Fibroblast of lung (primary cell): ENCODE measurements around the gene IL23A. TPM values are rescaled to one million over a fixed set of nuclear protein-coding genes. Genes with fewer than 3 reads are reported as not detected.
A peak's percentile ranks its signal among the peaks of the same experiment; 100 is the strongest.

ENCODE experiments used
- DNase-seq, 2 donors: peaks; one replicate each; pipeline versions ENCODE4 v3.0.0 to v3.0.0-alpha.2; 2010; ENCODE audit warnings: low read depth in 2 of 2
- H2AFZ ChIP-seq: 2 replicates; pipeline ENCODE4 v1.5.1; 2012; ENCODE audit warnings: low read length, control low read depth, inconsistent platforms
- H3K27ac ChIP-seq: 2 replicates; pipeline ENCODE4 v1.5.1; 2011; ENCODE audit warnings: low read length, control low read depth; ENCODE audit not compliant: insufficient read depth
- H3K27me3 ChIP-seq: 2 replicates; pipeline ENCODE4 v1.5.1; 2011; ENCODE audit warnings: mild to moderate bottlenecking, low read length; ENCODE audit not compliant: control insufficient read depth, insufficient read depth
- H3K36me3 ChIP-seq: 2 replicates; pipeline ENCODE4 v1.5.1; 2011; ENCODE audit warnings: low read length; ENCODE audit not compliant: control insufficient read depth, insufficient read depth
- H3K4me1 ChIP-seq: 2 replicates; pipeline ENCODE4 v1.5.1; 2011; ENCODE audit warnings: low read length; ENCODE audit not compliant: control insufficient read depth, insufficient read depth; ENCODE audit errors: extremely low read depth
- H3K4me2 ChIP-seq: 2 replicates; pipeline ENCODE4 v1.5.1; 2011; ENCODE audit warnings: low read length, control low read depth; ENCODE audit not compliant: insufficient read depth; ENCODE audit errors: extremely low read depth
- H3K4me3 ChIP-seq, 4 experiments: fragments of 200-600 bp in 1 of 4; sonication (generic) in 1 of 4; replicated peaks in 1 of 4; 2 replicates each; pipeline ENCODE4 v1.5.1; 2011 to 2016; ENCODE audit warnings: low read length in 4 of 4, low read depth in 3 of 4, mild to moderate bottlenecking in 3 of 4, control low read depth in 2 of 4, inconsistent platforms in 1 of 4, mixed read lengths in 1 of 4; ENCODE audit not compliant: insufficient read depth in 1 of 4; ENCODE audit errors: control extremely low read depth in 1 of 4
- H3K79me2 ChIP-seq: 2 replicates; pipeline ENCODE4 v1.5.1; 2012; ENCODE audit warnings: mild to moderate bottlenecking, low read length, inconsistent platforms; ENCODE audit not compliant: control insufficient read depth, insufficient read depth
- H3K9ac ChIP-seq: 2 replicates; pipeline ENCODE4 v1.5.1; 2011; ENCODE audit warnings: mild to moderate bottlenecking, low read length, control low read depth; ENCODE audit not compliant: insufficient read depth
- H3K9me3 ChIP-seq: 2 replicates; pipeline ENCODE4 v1.5.1; 2012; ENCODE audit warnings: low read depth, low read length; ENCODE audit not compliant: control insufficient read depth, insufficient read depth
- H4K20me1 ChIP-seq: 2 replicates; pipeline ENCODE4 v1.5.1; 2011; ENCODE audit warnings: low read length; ENCODE audit not compliant: control insufficient read depth, insufficient read depth; ENCODE audit errors: extremely low read depth
- EZH2 ChIP-seq: IDR thresholded peaks from 2 replicates; pipeline ENCODE4 v1.5.1; 2012; ENCODE audit warnings: low read length, control low read depth, mild to moderate bottlenecking; ENCODE audit errors: missing control alignments
- polyA plus RNA-seq, 2 donors: library from polyadenylated mRNA; depleted of rRNA in 1 of 2; stranded (reverse) in 1 of 2; unstranded in 1 of 2; fragments of >200 nt; gene quantifications; 2 replicates each; pipeline ENCODE4 v1.2.1, GENCODE V29; 2011 to 2012; ENCODE audit warnings: missing spikeins in 1 of 2
- total RNA-seq: library from RNA; depleted of rRNA; stranded (reverse); fragments of >200 nt; gene quantifications from 2 replicates; pipeline ENCODE4 v1.2.1, GENCODE V29; 2014
- TF ChIP-seq, protein P1 (sequence below), 2 donors: IDR thresholded peaks in 1 of 2; conservative IDR thresholded peaks in 1 of 2; 1 replicate in 1 of 2; 2 replicates in 1 of 2; pipeline ENCODE4 v1.5.1; 2011 to 2012; ENCODE audit warnings: low read length in 2 of 2, control low read depth in 1 of 2, inconsistent platforms in 1 of 2, low read depth in 1 of 2, mild to moderate bottlenecking in 1 of 2

IL23A gene
- total and polyA plus RNA-seq, 2 donors (not counting 1 experiment from before 2014, with no cell fraction given), result 0.17 TPM; not detected in 1

DNA sequence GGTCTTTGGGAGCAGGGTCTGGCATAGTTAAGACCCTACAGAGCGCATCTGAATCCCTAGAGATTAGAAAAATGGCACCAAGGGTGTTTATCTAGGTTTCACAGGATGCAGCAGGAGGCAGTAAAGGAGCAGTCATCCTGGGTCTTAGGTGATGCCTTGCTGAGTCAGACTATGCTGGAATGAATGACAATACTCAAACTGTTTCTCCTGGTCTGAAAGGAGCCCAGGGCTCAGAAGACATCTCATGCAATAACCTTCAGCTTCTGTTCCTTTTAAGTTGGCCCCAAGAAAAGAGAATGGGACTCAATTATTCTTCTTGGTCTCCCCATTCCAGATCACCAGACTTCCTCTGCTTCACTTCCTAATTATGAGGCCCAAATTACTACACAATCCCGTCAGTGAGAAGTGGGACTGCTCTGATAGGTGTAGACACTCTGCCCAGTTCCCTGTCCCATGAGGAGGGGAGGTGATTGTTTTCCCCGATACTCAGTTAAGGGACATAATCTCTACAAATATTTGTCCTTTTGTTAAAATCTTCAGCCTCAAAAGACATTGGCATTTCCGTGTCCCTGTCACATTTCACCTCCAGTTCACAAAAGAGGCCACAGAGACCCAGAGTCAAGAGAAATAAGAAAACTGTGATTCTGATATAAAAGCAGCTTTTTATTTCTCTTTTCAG is 38.8 kb downstream of the IL23A start:
- Histone ChIP-seq H3K4me3 (no peak overlapping the region), H3K9me3 (no peaks in the 10 kb centered on the region), H3K4me2 (no peak overlapping the region), H3K79me2 (no peaks in the 10 kb centered on the region), H3K27ac (no peak overlapping the region), H3K4me1 (no peaks in the 10 kb centered on the region), H2AFZ (no peak overlapping the region), H4K20me1 (no peaks in the 10 kb centered on the region), H3K36me3 (no peaks in the 10 kb centered on the region), H3K27me3 (no peaks in the 10 kb centered on the region), H3K9ac (no peak overlapping the region)
- DNase-seq, result peak in 1 of 2 donors; percentile 4
- TF ChIP-seq EZH2, result no peak
- TF ChIP-seq, protein P1, sequence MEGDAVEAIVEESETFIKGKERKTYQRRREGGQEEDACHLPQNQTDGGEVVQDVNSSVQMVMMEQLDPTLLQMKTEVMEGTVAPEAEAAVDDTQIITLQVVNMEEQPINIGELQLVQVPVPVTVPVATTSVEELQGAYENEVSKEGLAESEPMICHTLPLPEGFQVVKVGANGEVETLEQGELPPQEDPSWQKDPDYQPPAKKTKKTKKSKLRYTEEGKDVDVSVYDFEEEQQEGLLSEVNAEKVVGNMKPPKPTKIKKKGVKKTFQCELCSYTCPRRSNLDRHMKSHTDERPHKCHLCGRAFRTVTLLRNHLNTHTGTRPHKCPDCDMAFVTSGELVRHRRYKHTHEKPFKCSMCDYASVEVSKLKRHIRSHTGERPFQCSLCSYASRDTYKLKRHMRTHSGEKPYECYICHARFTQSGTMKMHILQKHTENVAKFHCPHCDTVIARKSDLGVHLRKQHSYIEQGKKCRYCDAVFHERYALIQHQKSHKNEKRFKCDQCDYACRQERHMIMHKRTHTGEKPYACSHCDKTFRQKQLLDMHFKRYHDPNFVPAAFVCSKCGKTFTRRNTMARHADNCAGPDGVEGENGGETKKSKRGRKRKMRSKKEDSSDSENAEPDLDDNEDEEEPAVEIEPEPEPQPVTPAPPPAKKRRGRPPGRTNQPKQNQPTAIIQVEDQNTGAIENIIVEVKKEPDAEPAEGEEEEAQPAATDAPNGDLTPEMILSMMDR (conservative IDR thresholded peaks at IDR 0.05 in 1 of 2, IDR thresholded peaks at IDR 0.05 in 1 of 2; ENCODE audit: low read depth in 1 of 2, low read length in 2 of 2), result no peak

DNA sequence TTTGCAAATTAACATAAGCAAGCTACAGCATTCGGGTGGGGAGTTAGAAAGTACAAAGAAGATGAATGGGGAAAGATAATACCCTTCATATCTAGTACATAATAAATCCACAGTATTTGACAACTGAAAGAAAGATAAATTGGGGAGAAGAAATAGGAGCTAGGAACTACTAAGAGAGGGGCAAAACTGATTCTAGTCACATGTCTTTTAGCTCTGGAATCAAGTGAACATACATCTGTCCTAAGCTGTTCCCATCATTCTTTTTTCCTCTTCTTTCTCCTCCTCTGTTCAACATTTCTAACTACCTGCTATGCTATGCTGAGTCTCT is 39.3 kb downstream of the IL23A start:
- no peak for TF ChIP-seq EZH2
- TF ChIP-seq, protein P1 (conservative IDR thresholded peaks at IDR 0.05 in 1 of 2, IDR thresholded peaks at IDR 0.05 in 1 of 2; ENCODE audit: low read depth in 1 of 2, low read length in 2 of 2), result no peak
- Histone ChIP-seq H2AFZ (no peak overlapping the region), H3K36me3 (no peaks in the 10 kb centered on the region), H3K27ac (no peak overlapping the region), H3K27me3 (no peaks in the 10 kb centered on the region), H3K9me3 (no peaks in the 10 kb centered on the region), H4K20me1 (no peaks in the 10 kb centered on the region), H3K4me2 (no peak overlapping the region), H3K4me1 (no peaks in the 10 kb centered on the region), H3K9ac (no peak overlapping the region), H3K79me2 (no peaks in the 10 kb centered on the region), H3K4me3 (no peak overlapping the region)
- DNase-seq, result no peak

DNA sequence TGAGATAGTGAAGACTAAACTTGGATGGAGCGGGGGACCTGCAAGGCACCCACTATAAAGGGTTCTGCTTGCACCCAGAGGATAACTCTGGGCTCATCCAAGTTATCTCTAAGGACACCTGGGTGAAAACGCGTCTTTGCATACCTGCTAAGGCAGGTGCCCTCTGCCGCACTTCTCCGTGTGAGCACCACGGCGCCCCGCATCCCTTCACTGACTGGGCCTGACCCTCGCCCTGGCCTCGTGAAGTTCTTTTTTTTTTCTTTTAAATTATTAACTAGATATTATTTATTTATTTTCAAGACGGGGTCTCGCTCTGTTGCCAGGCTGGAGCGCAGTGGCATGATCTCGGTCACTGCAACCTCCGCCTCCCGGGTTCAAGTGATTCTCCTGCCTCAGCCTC is 43.9 kb downstream of the IL23A start:
- peaks cover 2% of the 10 kb centered on the region for H3K4me1 ChIP-seq
- no peak for DNase-seq
- no peaks in the 10 kb centered on the region for H4K20me1 ChIP-seq
- no peaks in the 10 kb centered on the region for H3K27me3 ChIP-seq
- no peak overlapping the region for H3K9ac ChIP-seq
- H3K79me2 ChIP-seq, result no peaks in the 10 kb centered on the region
- no peak overlapping the region for H2AFZ ChIP-seq
- H3K4me2 ChIP-seq, result no peak overlapping the region
- TF ChIP-seq, protein P1 (conservative IDR thresholded peaks at IDR 0.05 in 1 of 2, IDR thresholded peaks at IDR 0.05 in 1 of 2; ENCODE audit: low read depth in 1 of 2, low read length in 2 of 2), result no peak
- TF ChIP-seq EZH2, result no peak
- no peak overlapping the region for H3K27ac ChIP-seq
- no peaks in the 10 kb centered on the region for H3K9me3 ChIP-seq
- no peak overlapping the region for H3K4me3 ChIP-seq
- H3K36me3 ChIP-seq, result no peaks in the 10 kb centered on the region
